B cell (primary cell): ENCODE measurements around the gene GPR52.

Experiments
- EZH2 ChIP-seq: IDR thresholded peaks from 2 replicates; pipeline ENCODE4 v1.6.1; 2012; ENCODE audit warnings: borderline replicate concordance, low read depth, mild to moderate bottlenecking, moderate library complexity, low read length; ENCODE audit not compliant: insufficient read depth, poor library complexity, severe bottlenecking
- TF ChIP-seq, protein P1 (sequence below): fragments of 200-600 bp; IDR thresholded peaks from one replicate; pipeline ENCODE4 v1.8.0; 2022; ENCODE audit warnings: antibody characterized with exemption, mild to moderate bottlenecking

DNA sequence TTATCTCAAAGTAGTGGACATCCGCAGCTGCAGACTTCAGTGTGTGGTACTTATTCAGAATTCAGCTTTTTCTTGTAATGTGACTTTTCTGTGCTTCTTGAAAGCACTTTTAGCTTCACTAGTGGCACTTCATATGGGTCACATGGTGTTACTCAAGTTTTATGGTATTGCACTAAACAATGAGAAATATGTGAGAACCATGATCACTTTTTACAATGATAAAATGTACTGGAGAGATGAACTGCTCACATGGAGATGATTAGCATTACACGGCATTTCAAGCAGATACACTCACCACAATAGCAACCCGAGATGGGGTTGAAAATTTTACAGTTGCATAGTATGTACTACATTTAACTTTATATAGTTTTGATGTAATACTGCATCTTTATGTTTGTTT, 40.1 kb upstream of the GPR52 start:
- TF ChIP-seq, protein P1, sequence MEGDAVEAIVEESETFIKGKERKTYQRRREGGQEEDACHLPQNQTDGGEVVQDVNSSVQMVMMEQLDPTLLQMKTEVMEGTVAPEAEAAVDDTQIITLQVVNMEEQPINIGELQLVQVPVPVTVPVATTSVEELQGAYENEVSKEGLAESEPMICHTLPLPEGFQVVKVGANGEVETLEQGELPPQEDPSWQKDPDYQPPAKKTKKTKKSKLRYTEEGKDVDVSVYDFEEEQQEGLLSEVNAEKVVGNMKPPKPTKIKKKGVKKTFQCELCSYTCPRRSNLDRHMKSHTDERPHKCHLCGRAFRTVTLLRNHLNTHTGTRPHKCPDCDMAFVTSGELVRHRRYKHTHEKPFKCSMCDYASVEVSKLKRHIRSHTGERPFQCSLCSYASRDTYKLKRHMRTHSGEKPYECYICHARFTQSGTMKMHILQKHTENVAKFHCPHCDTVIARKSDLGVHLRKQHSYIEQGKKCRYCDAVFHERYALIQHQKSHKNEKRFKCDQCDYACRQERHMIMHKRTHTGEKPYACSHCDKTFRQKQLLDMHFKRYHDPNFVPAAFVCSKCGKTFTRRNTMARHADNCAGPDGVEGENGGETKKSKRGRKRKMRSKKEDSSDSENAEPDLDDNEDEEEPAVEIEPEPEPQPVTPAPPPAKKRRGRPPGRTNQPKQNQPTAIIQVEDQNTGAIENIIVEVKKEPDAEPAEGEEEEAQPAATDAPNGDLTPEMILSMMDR: no peak
- no peak for TF ChIP-seq EZH2
